ENCODE data around the gene CGB8.
"Not testable (repeated sequence)": the region's sequence is repeated elsewhere in the genome, so short reads cannot be mapped to it uniquely, and the experiment has no call there.

Gene CGB8

GRCh38 chr19:49064768-49065611 lies 16.1 kb upstream of the CGB8 start, which contains the start of gene NTF4:
NTF4 (minus strand) TSS chr19:49064818; CDS start chr19:49061997, 2,821 bp downstream.
- DNase-seq = no peak

GRCh38 chr19:49064029-49064629 lies 15.2 kb upstream of the CGB8 start:
- no peak for DNase-seq

GRCh38 chr19:49061445-49061844 lies 12.5 kb upstream of the CGB8 start:
- no peak for DNase-seq

GRCh38 chr19:49061000-49061399 lies 12.1 kb upstream of the CGB8 start:
- no peak for DNase-seq

GRCh38 chr19:49059053-49059452 lies 10.1 kb upstream of the CGB8 start:
- DNase-seq = no peak

- DNase-seq = no peak
Measured at GRCh38 chr19:49058562-49058961, 9.7 kb upstream of the CGB8 start.

- peak; percentile 27 for DNase-seq
Measured at GRCh38 chr19:49057636-49058234, 8.8 kb upstream of the CGB8 start, which contains the start of gene CGB7. CGB7 (minus strand) TSS chr19:49057749; CDS start chr19:49055375, 2,374 bp downstream.

- DNase-seq = not testable (repeated sequence)
Measured at GRCh38 chr19:49056902-49057596, 8.1 kb upstream of the CGB8 start.

- peak; percentile 27 for DNase-seq
Measured at GRCh38 chr19:49056101-49056901, 7.4 kb upstream of the CGB8 start.

- not testable (repeated sequence) for DNase-seq
Measured at GRCh38 chr19:49050376-49051033, 1.6 kb upstream of the CGB8 start.

GRCh38 chr19:49049834-49050233 lies 923 bp upstream of the CGB8 start:
- DNase-seq = not testable (repeated sequence)

- DNase-seq = not testable (repeated sequence)
Measured at GRCh38 chr19:49043548-49043947, 5.4 kb downstream of the CGB8 start, which contains the start of gene CGB5. CGB5 (plus strand) TSS chr19:49043848; CDS start chr19:49044210, 362 bp downstream.

- not testable (repeated sequence) for DNase-seq
Measured at GRCh38 chr19:49042666-49043065, 6.2 kb downstream of the CGB8 start.

- DNase-seq = no peak
Measured at GRCh38 chr19:49042177-49042576, 6.7 kb downstream of the CGB8 start.

- not testable (repeated sequence) for DNase-seq
Measured at GRCh38 chr19:49039736-49040135, 9.2 kb downstream of the CGB8 start.

GRCh38 chr19:49038557-49039276 lies 10.2 kb downstream of the CGB8 start:
- not testable (repeated sequence) for DNase-seq

- DNase-seq = not testable (repeated sequence)
Measured at GRCh38 chr19:49038111-49038510, 10.8 kb downstream of the CGB8 start.

GRCh38 chr19:49036815-49037214 lies 12.1 kb downstream of the CGB8 start, which contains the start of gene CGB1:
CGB1 (minus strand) TSS chr19:49036895; CDS start chr19:49036711, 184 bp downstream.
- not testable (repeated sequence) for DNase-seq

GRCh38 chr19:49031642-49032301 lies 17.1 kb downstream of the CGB8 start, which contains the start of gene CGB2:
CGB2 (plus strand) TSS chr19:49031890; CDS start chr19:49032096, 206 bp downstream.
- peak; percentile 18 for DNase-seq

GRCh38 chr19:49030323-49030722 lies 18.6 kb downstream of the CGB8 start:
- not testable (repeated sequence) for DNase-seq
